ENCODE data around the gene SIRT7.

The SIRT7 gene

DNA sequence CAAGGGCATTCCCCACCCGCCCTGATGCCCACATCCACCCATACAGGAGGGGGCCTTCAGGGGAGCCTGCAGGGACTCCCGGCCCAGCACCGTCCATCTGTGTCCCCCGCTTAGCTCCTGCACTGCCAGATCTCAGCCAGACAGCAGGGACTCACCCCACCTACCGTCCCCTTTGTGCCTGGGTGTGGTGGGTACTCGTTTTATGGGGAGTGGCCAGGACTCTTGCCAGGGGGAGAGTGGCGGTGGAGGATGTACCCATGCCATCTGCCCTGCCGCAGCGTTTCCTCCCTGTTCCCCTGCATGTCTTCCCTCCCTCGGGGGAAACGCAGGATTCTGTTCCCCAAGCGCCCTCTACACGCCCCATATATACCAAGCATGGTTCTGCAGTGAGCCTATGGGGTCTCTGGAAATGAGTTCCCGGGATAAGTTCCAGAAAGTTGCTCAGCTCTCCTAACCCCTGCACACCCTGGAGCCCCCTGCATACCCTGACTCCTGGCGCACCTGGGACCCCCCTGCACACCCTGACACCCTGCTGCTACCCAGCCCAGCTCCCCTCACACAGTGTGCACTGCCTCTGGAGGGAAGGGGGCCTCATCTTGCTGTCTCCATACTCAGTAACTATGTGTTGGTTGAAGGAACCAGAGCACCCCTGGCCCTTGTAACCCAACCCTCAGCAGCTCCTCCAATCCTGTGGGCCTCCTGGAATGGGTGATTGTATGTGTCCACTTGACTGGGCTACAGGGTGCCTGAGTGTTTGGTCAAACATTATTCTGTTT, 13.8 kb upstream of the SIRT7 start:
- DNase-seq (ENCODE audit: low spot score), result no peak

DNA sequence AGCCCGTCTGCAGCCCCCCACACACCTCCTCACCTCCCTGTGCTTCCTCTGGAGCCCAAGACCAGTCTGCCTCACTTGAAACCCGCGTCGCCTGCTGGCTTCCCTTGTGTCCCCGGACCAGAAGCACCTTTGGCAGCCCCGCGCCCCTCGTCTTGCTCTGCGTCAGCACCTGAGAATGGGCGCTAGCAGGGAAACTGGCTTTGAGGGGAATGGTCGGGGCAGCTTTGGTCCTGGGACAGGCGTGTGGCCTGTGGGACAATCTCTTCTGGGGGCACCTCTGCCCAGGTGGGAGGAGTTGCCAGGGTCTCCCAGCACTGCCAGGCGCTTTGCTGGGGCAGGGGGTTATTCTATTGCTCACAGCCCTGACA, 13.2 kb upstream of the SIRT7 start:
- no peak for DNase-seq (ENCODE audit: low spot score)

DNA sequence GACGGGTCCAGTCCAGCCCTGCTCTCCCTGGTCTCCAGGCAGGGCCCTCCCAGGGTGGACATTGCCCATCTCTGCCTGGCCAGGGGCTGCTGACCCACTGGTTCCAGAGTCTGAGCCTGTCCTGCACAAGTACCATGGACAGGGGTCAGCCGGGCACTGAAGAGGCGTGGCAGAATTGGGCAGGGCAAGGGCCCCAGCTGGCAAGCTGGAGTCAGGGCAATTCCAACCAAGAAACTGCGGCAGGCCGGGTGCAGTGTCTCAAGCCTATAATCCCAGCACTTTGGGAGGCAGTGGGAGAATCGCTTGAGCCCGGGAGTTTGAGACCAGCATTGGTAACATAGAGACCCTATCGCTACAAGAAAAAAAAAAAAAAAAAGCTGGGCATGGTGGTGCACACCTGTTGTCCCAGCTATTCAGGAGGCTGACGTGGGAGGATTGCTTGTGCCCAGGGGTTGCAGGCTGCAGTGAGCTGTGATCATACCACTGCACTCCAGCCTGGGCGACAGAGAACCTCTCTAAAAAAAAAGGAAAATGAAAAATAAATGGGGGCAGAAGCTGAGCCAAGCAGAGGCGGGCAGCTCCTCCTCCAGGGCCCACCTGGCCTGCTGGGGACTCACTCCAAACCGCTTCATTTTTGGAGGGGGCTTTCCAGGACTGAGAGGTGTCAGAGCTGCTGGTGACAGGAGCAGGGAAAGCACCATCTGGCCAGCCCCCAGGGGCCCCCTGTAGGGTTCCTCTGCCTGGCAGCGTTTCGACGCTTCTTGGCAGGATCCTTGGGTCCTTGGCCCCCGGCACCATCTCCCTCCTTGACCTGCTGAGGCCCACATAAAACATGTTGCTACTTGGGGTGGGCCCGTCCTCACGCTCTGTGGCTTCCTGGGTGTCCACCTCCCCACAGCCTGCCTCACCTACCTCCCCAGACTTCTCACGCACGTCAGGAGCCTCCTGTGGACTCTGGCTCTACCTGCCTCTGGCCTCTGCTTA, 12.5 kb upstream of the SIRT7 start:
- DNase-seq (ENCODE audit: low spot score), result no peak

DNA sequence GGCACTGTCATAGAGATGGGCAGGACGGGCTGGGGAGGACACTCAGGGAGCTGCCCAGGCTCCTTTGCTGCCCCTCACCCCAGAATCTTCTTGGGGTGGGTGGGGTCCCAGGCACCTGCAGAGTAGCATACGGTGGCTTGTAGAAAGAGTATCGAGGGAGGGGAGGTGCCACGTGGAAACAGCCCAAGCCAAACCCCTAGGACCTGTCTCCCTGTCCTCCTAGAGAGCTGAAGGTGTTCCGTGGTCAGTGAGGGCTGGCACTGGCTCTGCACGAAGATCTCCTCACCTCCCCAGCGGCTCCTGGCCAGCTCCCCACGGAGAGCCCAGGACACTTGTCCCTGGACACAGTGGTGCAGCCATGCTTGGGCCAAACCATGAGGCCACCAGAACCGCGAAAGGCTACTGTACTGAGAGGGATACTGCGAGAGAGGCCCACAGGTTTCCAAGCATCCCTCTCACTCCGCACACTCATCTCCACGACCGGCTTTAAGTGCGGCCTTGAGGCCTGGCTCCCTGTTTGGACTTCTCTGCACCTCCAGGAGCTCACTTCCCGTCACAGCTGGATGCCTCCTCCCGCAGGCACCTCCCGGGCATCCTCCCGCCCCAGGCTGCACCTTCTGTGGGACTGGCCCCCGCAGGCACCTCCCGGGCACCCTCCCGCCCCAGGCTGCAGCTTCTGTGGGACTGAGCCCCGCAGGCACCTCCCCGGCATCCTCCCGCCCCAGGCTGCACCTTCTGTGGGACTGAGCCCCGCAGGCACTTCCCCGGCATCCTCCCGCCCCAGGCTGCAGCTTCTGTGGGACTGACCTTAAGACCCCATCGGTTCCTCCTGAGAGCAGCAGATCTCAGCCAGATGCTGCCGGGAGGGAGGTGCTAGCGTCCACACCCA, 11.5 kb upstream of the SIRT7 start:
- DNase-seq (ENCODE audit: low spot score), result no peak

DNA sequence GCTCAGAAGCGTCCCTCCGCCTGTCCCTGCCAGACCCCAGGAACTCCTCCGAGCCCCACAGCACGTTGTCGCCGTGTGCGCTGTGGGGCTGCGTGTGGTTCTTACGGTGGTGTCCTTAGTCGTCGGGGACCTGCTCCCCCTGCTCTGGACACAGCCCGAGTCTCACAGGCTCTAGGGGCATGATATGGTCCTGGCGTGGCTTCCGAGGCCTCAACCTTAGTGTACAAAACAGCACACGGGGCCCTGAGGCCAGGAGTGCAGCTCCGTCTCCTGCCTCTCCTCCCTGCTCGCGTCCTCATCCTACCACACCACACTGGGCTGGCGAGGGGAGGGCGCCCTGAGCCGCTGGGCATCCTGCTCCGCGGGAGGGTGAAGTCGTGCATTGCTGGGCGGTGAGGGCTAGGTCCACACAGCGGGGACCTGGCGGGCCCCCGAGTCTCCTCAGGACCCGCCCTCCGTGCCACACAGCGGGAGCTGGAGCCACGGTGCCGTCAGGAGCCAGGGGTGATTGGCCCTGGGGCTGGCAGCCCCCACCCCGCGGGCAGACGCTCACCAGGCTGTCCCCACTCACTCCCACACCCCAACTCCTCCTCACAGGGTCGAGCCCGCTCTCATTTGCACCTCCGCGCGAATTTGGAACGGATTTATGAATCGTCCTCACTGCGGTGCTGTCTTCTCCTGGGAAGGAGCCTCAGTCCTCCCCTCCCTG, 10.7 kb upstream of the SIRT7 start:
- DNase-seq (ENCODE audit: low spot score), result no peak

DNA sequence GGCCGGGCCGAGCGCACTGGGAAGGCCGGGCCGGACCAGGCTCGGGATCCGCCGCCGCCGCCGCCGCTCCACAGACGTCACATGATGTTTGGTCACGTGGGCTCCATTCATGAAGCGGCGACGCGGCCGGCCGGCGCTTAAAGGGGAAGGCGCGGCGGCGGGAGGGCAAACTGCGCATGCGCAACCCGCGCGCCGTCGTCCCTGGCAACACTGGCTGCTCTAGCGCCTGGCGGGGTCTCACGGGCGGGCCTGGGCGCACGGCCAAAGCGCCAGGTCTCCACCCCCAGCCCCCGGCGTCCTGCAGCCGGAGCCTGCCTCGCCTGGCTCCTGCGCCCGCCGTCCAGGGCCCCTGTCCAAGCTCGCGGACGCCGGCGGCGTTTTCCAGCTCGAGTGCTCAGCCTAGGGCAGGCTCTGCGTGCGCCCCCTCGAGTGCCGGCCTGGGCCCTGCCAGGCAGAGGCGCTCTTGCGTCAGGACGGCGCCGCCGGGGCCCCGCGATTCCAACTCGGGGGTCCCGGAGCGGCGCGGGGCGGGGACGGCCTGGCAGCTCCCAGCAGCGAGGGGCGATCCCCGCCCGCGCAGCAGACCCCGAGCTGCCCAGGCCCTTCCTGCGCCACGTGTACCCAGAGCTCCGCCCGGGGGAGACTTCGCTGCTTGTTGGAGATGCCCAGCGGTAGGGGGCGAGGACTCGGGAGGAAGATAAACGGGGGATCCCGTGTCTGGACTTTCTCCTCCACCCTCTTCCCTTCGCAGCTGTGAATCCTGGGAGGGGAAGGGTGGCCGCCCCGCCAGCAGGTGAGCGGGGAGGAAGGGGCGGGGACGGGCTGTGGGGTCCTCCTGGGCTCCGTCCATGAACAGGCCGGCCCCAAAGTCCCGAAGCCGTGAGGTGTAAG, 9.9 kb upstream of the SIRT7 start, which contains the start of gene MAFG:
Gene MAFG, minus strand, starts transcription at position 83 of the 891 bp plus-strand sequence. CDS start 4,550 bp downstream, outside the sequence.
- DNase-seq (ENCODE audit: low spot score), result peak; percentile 92

DNA sequence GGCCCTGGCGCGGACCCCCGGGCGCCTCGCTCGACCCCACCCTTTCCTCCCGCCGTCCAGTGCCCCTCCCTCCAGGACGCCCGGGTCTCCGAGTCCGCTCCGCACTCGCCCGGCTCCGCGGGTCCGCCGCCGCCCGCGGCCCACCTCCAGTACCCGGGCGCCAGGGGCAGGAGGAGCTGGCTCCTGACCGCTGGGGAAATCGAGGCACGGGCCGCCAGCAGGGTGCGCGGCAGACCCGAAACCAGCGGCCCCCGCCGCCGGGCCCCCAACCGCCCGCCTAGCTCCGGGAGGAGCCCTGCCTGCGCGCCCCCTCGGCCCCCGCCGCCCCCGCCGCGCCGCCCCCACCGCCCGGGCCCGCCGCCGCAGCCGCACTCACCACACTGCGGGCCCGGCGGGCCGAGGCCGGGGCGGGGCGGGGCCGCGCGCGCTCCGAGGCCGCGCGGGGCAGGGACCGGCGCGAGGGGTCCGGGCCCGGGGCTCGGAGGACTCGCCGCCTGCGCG, 9.2 kb upstream of the SIRT7 start:
- no peak for DNase-seq (ENCODE audit: low spot score)

DNA sequence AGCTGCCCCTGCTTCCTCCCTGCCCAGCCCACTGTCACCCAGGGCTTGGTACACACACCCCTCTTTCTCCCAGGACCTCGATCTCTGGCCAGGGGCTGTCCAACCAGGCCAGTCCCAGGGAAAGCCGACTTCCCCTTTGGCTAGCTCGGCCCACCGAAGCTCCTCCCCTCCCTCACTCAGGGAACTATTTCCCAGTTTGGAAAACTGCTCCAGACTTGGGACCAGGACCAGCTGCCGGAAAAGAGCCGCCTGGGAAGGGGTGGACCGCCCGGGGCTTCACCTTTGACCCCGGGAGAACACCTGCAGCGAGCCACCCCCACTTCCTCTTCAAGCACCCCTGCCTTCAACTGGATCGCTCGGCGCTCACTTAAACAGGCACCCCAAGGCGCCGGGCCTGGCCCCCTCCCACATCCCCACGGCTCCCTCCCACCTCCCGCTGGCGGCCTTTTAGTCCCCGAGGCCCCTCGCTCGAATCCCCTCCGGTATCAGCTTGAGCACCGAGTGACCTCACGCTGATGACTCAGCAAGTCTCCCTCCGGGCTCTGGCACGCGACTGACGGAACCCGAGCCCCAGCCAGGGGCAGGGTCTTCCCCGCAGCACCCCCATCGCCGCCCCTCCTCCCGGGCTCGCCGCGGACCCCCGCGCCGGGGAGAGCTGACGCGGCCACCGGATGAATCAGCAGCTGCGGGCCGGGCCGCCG, 8.6 kb upstream of the SIRT7 start:
- peak; percentile 53 for DNase-seq (ENCODE audit: low spot score)

DNA sequence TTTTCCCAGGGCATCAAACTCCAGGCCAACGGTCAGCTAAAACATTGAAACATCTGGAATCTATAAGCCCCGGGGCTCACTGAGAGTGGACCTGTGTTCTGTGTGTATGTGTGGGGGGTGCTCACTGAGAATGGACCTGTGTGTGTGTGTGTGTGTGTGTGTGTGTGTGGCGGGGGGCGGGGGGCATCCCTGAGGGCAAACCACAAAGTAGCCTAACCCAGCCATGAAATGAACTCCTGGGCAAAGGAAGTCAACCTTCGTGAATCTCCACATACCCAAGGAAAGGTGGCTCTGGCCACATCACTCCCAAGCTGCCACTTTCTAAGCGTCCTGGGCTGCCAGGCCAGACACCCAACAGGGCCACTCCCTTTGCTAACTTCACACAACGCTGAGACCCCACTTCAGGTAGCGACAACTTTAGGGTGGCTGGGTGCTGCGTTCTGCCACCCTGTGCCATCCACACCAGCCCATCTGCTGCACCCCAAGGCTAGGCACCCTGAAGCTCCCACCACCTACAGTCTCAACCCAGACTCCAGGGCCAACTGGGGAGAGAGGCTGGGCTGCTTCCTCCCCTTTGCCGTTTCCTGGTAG, 8.0 kb upstream of the SIRT7 start:
- no peak for DNase-seq (ENCODE audit: low spot score)

DNA sequence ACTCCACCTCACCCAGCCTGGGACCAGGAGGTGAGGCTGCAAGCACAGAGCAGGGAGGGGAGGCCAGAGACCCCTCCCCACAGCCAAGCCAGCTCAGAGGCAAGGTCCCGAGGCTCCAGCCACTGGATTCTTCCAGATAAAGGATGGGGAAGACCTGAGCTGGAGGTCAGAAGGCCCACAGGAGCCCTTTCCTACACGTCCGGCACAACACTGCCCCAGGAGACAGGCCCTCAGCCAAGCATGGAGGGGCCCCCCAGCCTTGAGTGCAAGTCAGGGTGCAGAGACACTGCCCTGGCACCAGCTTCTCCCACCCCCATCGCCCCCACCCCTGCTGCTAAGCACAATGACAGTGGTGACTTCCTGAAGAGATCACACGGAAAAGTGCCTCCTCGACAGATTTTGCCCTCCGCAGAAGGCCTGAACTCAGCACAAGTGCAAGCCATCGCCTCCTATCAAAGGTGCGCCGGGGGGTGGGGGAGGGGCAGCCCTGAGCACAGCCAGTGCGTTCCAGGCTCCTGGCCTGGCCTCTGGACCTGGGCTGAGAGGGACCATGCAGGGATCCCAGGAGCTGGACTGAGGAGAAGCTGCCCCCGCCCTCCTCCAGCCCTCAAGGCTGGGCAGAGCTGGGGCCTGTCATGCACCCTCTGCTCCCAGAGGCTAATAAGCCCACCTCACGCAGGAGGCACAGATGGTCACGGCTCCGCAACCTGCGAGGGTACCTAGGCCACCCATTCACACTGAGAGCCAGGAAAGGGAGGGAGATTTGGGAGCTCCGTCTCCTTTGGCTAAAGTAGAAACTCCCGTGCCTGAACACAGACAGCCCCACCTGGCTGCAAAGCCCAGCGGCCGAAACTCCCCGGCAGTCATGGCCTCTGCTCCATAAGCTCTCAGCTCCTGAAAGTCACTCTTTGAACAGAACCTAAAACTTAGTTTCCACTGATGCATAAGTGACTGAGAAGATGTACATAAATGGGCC, 6.9 kb upstream of the SIRT7 start:
- no peak for DNase-seq (ENCODE audit: low spot score)

DNA sequence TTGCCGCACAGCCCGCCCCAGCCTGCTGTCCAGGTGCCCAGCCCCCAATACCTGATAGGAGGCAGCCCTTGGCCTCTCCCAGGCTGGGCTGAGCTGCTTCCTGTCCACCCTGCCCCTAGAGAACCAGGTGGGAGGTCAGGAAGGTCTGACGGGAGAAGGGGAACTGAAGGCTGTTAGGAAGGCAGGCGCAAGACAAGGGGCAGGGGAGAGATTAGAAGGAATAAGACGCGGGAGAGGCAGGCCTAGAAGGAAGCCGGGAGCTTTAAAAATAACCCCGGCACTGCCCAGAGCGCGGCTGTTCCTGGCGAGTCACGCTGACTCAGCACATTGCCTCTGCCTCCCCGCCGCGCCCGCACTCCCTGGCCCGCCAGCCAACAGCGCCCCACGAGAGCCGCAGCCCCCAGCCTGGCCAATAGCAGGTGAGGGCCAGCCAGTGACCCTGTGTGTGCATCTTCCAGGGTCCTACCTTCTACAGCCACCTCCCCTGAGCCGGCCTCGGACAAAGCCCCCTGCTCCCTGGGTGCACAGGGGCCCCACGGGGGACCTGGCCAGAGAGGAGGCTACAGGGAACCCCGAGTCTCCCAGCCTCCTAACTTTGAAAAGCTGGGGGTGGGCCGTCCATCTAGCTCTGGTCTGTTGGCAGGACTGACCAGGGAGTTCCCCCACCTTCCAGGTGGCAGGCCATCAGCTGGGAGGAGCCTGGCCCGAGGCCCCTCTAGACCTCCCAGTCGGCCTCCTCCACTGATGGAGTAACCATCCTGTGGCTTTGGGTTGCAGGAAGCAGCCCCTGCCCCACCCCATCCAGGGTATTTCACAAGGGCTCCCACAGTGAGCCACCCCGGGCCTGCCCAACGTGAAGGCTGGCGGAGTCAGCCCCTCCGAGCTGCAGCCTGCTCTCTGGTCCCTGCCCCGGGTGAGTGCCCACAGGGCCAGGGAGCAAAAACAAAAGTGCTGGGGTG, 5.6 kb upstream of the SIRT7 start:
- DNase-seq (ENCODE audit: low spot score), result no peak

DNA sequence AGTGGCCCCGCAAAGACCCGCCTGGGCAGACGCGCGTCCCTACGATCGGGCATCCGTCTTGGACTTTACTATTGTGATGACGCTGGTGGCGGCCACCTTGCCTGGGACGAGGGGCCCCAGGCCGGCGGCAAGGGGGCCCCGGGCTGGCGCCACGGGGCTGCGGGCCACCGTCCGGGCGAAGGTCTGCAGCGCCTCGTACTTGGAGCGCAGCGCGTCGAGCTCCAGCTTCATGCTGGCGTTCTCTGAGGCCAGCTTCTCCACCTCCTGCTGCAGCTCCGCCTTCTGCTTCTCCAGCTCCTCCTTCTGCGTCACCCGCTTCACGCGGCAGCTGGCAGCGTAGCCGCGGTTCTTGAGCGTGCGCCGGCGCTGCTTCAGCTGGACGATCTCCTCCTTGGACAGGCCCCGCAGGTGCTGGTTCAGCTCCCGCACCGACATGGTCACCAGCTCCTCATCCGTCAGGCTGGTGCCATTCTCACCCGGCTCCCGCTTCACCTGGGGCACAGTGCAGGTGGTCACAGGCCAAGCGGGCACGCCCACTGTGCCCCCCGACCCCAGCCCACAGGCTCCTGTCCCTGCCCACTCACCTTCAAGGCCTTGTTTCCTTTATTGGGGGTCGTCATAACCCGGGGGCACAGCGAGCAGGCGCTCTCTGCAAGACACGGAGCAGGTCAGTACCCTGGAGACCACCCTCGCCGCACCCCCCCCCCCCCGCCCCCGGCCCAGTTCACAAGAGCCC, 4.8 kb upstream of the SIRT7 start:
- DNase-seq (ENCODE audit: low spot score), result no peak

DNA sequence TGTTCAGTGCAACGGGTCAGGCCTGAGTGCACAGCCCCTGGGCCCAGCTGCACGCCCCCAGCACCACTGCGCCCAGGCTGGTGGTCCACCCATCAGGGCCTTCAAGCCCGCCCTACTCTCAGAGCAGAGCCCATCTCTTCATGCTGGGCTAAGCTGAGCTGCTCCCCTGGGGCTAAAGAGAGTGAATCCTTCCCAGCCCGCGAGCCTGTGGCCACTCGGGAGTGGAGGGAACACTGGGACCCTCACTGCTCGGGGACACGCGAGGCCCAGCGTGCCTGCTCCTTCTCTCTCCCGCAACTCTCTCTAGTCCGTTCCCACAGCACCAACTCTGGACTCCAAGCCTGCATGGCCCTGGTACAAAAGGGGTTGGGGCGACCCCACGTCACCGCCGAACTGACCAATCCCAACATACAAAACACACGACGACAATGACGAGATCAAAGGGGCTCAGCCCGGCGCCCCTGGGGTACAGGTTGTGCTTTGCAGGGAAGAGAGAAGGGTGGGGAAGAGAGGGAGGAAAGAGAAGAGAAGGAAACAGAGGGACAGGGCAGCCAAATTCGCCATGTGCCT, 4.1 kb upstream of the SIRT7 start:
- DNase-seq (ENCODE audit: low spot score), result no peak

DNA sequence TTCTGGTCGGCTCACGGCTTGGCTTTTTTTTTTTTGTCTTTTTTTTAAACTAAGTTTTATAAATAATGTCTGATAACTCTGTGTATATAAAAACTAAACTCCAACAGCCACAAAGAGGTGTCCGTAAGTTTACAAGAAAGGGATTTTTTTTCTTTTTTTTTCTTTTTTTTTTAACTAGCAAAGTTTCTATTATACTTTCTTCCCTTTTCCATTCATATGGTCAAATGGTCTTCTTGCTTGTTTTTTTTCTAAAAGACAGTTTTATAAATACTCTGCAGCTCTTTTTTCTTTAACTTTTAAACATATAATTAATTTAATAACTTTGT, 3.5 kb upstream of the SIRT7 start:
- DNase-seq (ENCODE audit: low spot score), result no peak

DNA sequence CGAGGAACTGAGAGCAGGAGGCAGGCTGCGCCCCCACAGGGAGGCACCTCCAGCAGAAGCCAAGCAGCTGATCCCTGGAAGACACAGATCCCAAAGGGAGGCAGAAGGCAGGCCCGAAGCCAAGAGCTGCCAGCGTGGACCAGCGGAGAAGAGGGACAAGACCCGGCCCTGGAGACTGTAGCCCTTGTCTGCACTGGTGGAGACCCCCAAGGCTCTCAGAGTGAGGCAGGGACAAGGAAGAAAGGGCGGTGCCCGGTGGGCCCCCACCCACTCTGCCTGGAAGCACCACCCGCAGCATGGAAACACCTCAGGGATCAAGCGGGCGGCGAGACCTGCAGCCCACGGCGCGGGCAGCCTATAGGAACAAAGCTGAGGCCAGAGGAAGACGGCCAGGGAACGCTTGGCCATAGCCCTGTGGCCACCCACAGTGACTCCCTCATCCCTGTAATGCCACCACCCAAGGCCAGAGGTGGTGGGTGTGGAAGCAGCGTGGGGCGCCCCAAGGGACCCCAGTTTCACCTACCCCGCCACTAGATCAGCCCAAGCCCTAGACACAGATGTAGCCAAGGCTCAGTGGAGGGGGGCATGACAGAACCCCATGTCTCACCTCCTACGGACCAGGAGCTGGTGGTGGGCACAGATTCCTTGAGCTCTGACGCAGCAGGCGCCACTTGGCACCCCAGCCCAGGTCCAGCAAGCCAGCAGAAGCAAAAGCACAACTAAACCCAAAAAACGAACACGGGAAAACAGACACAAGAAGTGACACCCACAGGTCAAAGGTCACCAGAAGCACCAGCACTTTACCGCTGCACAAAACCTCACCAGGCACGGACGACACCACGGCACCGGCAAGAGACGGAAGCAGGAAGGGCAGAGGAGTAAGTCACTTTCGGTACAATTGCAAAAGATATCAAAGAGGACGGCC, 2.9 kb upstream of the SIRT7 start:
- DNase-seq (ENCODE audit: low spot score), result no peak

All from putamen (tissue), 1 donor.